Osteocyte (in vitro differentiated cells): ENCODE data around the gene KCNAB2. TPM values are rescaled to one million over a fixed set of nuclear protein-coding genes. Genes with fewer than 3 reads are reported as not detected.

Experiments
- DNase-seq: peaks from one replicate; pipeline ENCODE4 v3.0.0; 2021; ENCODE audit warnings: mixed read lengths; ENCODE audit not compliant: unreplicated experiment; ENCODE audit errors: extremely low spot score
- H3K27ac Mint-ChIP-seq: one replicate; pipeline ENCODE4 v1.8.0; 2021; ENCODE audit warnings: mild to moderate bottlenecking, mixed read lengths; ENCODE audit not compliant: unreplicated experiment
- H3K27me3 Mint-ChIP-seq: one replicate; pipeline ENCODE4 v1.8.0; 2021; ENCODE audit warnings: mixed read lengths; ENCODE audit not compliant: unreplicated experiment
- H3K36me3 Mint-ChIP-seq: one replicate; pipeline ENCODE4 v1.8.0; 2021; ENCODE audit warnings: mixed read lengths; ENCODE audit not compliant: unreplicated experiment
- H3K4me1 Mint-ChIP-seq: one replicate; pipeline ENCODE4 v1.8.0; 2021; ENCODE audit warnings: mixed read lengths; ENCODE audit not compliant: unreplicated experiment
- H3K4me3 Mint-ChIP-seq: one replicate; pipeline ENCODE4 v1.8.0; 2021; ENCODE audit warnings: mild to moderate bottlenecking, moderate library complexity, mixed read lengths; ENCODE audit not compliant: unreplicated experiment
- H3K9me3 Mint-ChIP-seq: one replicate; pipeline ENCODE4 v1.8.0; 2021; ENCODE audit warnings: mixed read lengths; ENCODE audit not compliant: unreplicated experiment
- CTCF ChIP-seq: fragments of 200-600 bp; sonication (generic); IDR thresholded peaks from 2 replicates; pipeline ENCODE4 v1.5.0; 2021; ENCODE audit warnings: antibody characterized with exemption, mild to moderate bottlenecking, moderate library complexity
- total RNA-seq: library from RNA; stranded (reverse); gene quantifications from 2 replicates; pipeline ENCODE4 v1.2.1, GENCODE V29; 2021

KCNAB2 gene
- total RNA-seq, 1 donor from 2014 or later = 9.3 TPM

DNA sequence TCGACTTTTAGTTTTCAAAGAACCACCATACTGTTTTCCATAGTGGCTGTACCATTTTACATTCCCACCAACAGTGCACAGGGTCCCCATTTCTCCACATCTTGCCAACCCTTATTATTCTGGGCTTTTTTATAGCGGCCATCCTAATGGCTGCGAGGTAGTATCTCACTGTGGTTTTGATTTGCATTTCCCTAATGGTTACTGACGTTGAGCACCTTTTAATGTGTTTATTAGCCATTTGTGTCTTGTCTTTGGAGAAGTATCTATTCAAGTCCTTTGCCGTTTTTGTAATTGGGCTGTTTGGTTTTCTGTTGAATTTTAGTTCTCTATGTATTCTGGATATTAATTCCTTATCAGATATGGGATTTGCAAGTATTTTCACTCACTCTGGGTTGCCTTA lies 22.3 kb upstream of the KCNAB2 start:
- no peaks in the 10 kb centered on the region for H3K9me3 Mint-ChIP-seq
- no peak for TF ChIP-seq CTCF
- no peak for DNase-seq
- no peak overlapping the region for H3K4me3 Mint-ChIP-seq
- H3K4me1 Mint-ChIP-seq = peaks cover 5% of the 10 kb centered on the region
- H3K36me3 Mint-ChIP-seq = no peaks in the 10 kb centered on the region
- no peaks in the 10 kb centered on the region for H3K27me3 Mint-ChIP-seq
- H3K27ac Mint-ChIP-seq = no peak overlapping the region

GRCh38 chr1:6024376-6024775 lies 21.3 kb upstream of the KCNAB2 start:
- H3K4me1 Mint-ChIP-seq = peaks cover 5% of the 10 kb centered on the region
- H3K27ac Mint-ChIP-seq = no peak overlapping the region
- no peak for DNase-seq
- no peaks in the 10 kb centered on the region for H3K27me3 Mint-ChIP-seq
- TF ChIP-seq CTCF = no peak
- H3K4me3 Mint-ChIP-seq = no peak overlapping the region
- no peaks in the 10 kb centered on the region for H3K36me3 Mint-ChIP-seq
- H3K9me3 Mint-ChIP-seq = no peaks in the 10 kb centered on the region

GRCh38 chr1:6025269-6026094 lies 20.2 kb upstream of the KCNAB2 start:
- no peaks in the 10 kb centered on the region for H3K27me3 Mint-ChIP-seq

GRCh38 chr1:6026095-6026809 lies 19.4 kb upstream of the KCNAB2 start:
- TF ChIP-seq CTCF = no peak
- no peaks in the 10 kb centered on the region for H3K9me3 Mint-ChIP-seq
- H3K36me3 Mint-ChIP-seq = no peaks in the 10 kb centered on the region
- H3K4me3 Mint-ChIP-seq = no peak overlapping the region
- DNase-seq = no peak
- no peak overlapping the region for H3K27ac Mint-ChIP-seq
- no peaks in the 10 kb centered on the region for H3K27me3 Mint-ChIP-seq
- H3K4me1 Mint-ChIP-seq = peaks cover 5% of the 10 kb centered on the region

More at GRCh38 chr1:6025269-6026094, 20.2 kb upstream of the KCNAB2 start:
- Mint-ChIP-seq H3K4me1 (peaks cover 5% of the 10 kb centered on the region), H3K9me3 (no peaks in the 10 kb centered on the region), H3K36me3 (no peaks in the 10 kb centered on the region), H3K4me3 (no peak overlapping the region), H3K27ac (no peak overlapping the region)
- TF ChIP-seq CTCF = no peak
- no peak for DNase-seq

DNA sequence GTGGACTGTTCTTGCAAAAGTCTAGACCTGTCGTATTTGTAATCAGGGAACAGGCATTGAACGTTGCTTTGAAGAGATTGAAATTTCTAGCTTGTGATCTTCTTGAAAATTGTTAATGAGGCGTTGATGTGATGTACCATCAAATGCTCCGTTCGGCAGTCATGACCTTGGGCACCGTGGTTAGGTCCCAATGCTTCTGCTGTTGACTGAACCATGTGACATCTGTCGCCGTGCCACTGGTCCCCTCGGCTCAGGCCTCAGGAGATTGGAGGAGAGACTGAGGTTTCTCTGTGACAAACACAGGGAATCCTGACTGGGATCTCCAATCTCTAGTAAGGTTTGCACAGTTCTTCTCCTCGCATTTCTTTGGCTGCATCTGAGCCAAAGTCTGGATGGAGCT lies 18.1 kb upstream of the KCNAB2 start:
- H3K36me3 Mint-ChIP-seq = no peaks in the 10 kb centered on the region
- H3K9me3 Mint-ChIP-seq = no peaks in the 10 kb centered on the region
- peaks cover 5% of the 10 kb centered on the region for H3K4me1 Mint-ChIP-seq
- H3K4me3 Mint-ChIP-seq = no peak overlapping the region
- no peak overlapping the region for H3K27ac Mint-ChIP-seq
- no peak for DNase-seq
- no peaks in the 10 kb centered on the region for H3K27me3 Mint-ChIP-seq
- no peak for TF ChIP-seq CTCF
